ENCODE measurements around the gene LGALS7B. TPM values are rescaled to one million over a fixed set of nuclear protein-coding genes. Genes with fewer than 3 reads are reported as not detected.

LGALS7B gene
- total and polyA plus RNA-seq, 4 donors = 1.9 to 2.6 TPM; not detected in 2

DNA sequence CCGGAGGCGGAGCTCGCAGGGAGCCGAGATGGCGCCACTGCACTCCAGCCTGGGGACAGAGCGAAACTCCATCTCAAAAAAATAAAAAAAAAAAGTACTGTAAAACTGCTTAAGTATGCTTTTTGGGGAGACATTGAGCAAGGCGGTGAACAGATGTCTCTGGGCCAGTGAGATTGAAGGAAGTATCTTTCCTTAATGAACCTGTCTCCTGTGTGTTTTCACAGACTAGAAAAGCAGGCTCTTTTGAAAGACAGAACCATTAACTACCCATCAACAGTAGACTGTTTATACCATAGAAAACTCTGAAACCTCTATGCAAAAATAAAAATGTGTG lies 44.1 kb downstream of the LGALS7B start:
- peaks cover 53% of the 10 kb centered on the region for H3K36me3 ChIP-seq (ENCODE audit: control insufficient read depth, insufficient read depth, low read length)
- H3K4me3 ChIP-seq (ENCODE audit: low read depth, low read length) = no peak overlapping the region
- H3K27ac ChIP-seq (ENCODE audit: low read depth, low read length) = no peak overlapping the region
- no peaks in the 10 kb centered on the region for H3K9me3 ChIP-seq (ENCODE audit: control insufficient read depth, insufficient read depth, low read length)
- peak in 1 of 6 donors; percentile 26 for DNase-seq (ENCODE audit: low read depth in 4 of 6, low spot score in 6 of 6)
- H3K4me1 ChIP-seq (ENCODE audit: control insufficient read depth, insufficient read depth, low read length) = peaks cover 21% of the 10 kb centered on the region
- WGBS (ENCODE audit: insufficient coverage) = 100% methylated on average over 2 of the region's 7 CpGs
- no peaks in the 10 kb centered on the region for H3K27me3 ChIP-seq (ENCODE audit: control insufficient read depth, insufficient read depth, low read length)

DNA sequence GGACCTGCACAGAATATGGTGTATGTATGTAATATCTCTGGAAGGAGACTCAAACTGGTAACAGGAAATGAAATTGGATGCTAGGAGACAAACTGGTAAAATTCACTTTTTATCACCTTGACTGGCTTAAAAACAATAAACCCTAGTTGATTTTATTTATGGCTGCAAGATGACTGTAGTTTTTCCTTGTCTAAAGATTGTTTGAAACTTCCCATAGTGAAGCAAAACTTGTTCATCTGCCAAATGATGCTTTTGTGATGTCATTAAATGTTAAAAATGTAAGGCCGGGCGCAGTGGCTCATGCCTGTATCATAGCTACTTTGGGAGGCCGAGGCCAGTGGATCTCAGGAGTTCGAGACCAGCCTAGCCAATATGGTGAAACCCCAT lies 45.1 kb downstream of the LGALS7B start:
- WGBS (ENCODE audit: insufficient coverage) = no CpG with 5 or more reads among the region's 4 CpGs
- Histone ChIP-seq H3K9me3 (ENCODE audit: control insufficient read depth, insufficient read depth, low read length) (no peaks in the 10 kb centered on the region), H3K36me3 (ENCODE audit: control insufficient read depth, insufficient read depth, low read length) (peaks cover 55% of the 10 kb centered on the region), H3K4me3 (ENCODE audit: low read depth, low read length) (no peak overlapping the region), H3K4me1 (ENCODE audit: control insufficient read depth, insufficient read depth, low read length) (peaks cover 21% of the 10 kb centered on the region), H3K27ac (ENCODE audit: low read depth, low read length) (no peak overlapping the region), H3K27me3 (ENCODE audit: control insufficient read depth, insufficient read depth, low read length) (no peaks in the 10 kb centered on the region)
- no peak for DNase-seq (ENCODE audit: low read depth in 4 of 6, low spot score in 6 of 6)

DNA sequence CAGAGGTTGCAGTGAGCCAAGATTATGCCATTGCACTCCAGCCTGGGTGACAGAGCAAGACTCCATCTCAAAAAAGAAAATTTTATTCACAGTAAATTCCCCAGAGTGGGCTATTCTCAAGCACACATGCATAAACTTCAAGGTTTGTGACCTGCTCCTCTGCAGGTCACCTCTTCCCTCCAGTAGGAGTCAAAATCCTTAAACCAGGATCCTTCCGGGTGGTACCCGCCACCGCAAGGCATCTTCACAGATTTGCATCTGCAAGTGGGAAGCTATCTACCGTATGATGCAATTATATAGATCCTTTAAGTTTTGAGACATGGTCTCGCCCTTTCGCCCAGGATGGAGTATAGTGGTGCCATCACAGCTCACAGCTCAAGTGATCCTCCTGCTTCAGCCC lies 45.6 kb downstream of the LGALS7B start:
- Histone ChIP-seq H3K9me3 (ENCODE audit: control insufficient read depth, insufficient read depth, low read length) (no peaks in the 10 kb centered on the region), H3K4me1 (ENCODE audit: control insufficient read depth, insufficient read depth, low read length) (peaks cover 21% of the 10 kb centered on the region), H3K27ac (ENCODE audit: low read depth, low read length) (no peak overlapping the region), H3K27me3 (ENCODE audit: control insufficient read depth, insufficient read depth, low read length) (no peaks in the 10 kb centered on the region), H3K4me3 (ENCODE audit: low read depth, low read length) (no peak overlapping the region), H3K36me3 (ENCODE audit: control insufficient read depth, insufficient read depth, low read length) (peaks cover 55% of the 10 kb centered on the region)
- 86% methylated on average over 3 of the region's 6 CpGs for WGBS (ENCODE audit: insufficient coverage)
- DNase-seq (ENCODE audit: low read depth in 4 of 6, low spot score in 6 of 6) = no peak

DNA sequence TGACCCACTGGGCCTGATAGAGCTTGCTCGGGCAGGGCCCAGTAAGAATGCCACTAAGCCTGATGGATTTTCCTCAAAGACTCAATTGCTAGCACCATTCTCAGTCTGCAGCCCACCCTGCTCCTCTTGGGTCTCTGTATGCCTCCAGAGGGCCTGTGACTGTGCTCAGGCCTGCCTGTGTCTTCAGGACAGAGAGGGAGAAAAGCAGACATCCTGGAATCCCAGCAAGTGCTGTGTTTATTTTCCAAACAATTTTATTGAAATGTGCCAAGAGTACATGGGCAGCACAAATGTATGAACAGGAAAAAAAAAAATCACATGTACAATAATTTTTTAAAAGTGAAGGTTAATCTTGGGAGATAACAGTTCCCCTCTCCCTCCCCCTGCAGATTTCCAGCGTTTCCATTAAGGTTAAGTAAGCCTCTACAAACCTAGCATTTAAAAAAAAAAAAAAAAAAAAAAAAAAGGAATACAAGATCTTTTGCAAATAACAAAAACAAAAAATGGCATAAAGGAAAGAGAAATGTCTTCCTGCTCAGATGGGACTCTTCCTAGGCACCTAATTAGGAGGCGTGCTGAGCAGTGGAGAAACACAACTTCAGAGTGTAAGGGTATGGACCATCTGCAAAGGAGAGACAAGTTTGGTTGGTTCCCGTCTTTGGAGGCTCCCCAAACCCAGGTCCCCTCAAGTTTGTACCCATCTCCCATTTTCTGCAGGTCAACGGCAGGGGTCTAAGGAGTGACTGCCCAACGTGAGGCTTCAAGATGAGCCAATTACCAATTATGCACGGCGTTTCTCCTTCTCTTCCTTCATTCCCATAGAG lies 47.4 kb downstream of the LGALS7B start:
- Histone ChIP-seq H3K4me3 (ENCODE audit: low read depth, low read length) (no peak overlapping the region), H3K4me1 (ENCODE audit: control insufficient read depth, insufficient read depth, low read length) (peaks cover 10% of the 10 kb centered on the region), H3K36me3 (ENCODE audit: control insufficient read depth, insufficient read depth, low read length) (peaks cover 62% of the 10 kb centered on the region), H3K9me3 (ENCODE audit: control insufficient read depth, insufficient read depth, low read length) (no peaks in the 10 kb centered on the region), H3K27me3 (ENCODE audit: control insufficient read depth, insufficient read depth, low read length) (no peaks in the 10 kb centered on the region), H3K27ac (ENCODE audit: low read depth, low read length) (no peak overlapping the region)
- 83% methylated on average over 6 of the region's 8 CpGs for WGBS (ENCODE audit: insufficient coverage)
- no peak for DNase-seq (ENCODE audit: low read depth in 4 of 6, low spot score in 6 of 6)

DNA sequence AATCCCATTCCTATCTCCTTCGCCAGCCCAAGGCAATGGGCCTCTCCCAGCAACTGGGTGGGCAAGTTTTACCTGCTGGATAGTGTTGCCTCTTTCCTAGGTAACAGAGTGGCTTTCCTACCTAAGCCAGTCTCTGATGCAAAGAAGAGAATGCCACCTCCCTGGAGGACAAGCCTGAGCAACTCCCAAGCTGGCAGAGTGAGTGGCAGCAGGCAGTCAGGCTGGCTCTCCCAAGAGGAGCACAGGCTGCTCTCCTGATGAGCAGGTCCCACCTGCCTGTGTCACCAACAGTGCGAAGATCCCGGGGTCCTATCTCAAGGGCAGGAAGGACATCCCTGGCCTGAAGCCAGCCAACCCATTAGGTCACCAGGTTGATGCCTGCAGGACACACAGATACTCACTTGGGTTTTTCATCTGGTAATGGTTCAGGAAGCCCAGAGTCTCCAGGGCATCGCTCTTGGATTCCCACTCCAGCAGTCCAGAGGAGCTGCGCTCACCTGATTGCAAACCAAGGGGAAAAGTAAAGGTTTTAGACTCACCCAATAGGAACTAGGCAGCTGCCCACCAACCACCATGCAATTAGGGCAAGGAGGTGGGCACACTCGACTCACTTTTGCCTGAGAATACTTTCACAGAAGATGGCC lies 48.1 kb downstream of the LGALS7B start:
- Histone ChIP-seq H3K4me3 (ENCODE audit: low read depth, low read length) (no peak overlapping the region), H3K9me3 (ENCODE audit: control insufficient read depth, insufficient read depth, low read length) (no peaks in the 10 kb centered on the region), H3K27me3 (ENCODE audit: control insufficient read depth, insufficient read depth, low read length) (no peaks in the 10 kb centered on the region), H3K36me3 (ENCODE audit: control insufficient read depth, insufficient read depth, low read length) (peaks cover 68% of the 10 kb centered on the region), H3K4me1 (ENCODE audit: control insufficient read depth, insufficient read depth, low read length) (peaks cover 7% of the 10 kb centered on the region), H3K27ac (ENCODE audit: low read depth, low read length) (no peak overlapping the region)
- no peak for DNase-seq (ENCODE audit: low read depth in 4 of 6, low spot score in 6 of 6)
- WGBS (ENCODE audit: insufficient coverage) = 95% methylated on average over 5 of the region's 6 CpGs

DNA sequence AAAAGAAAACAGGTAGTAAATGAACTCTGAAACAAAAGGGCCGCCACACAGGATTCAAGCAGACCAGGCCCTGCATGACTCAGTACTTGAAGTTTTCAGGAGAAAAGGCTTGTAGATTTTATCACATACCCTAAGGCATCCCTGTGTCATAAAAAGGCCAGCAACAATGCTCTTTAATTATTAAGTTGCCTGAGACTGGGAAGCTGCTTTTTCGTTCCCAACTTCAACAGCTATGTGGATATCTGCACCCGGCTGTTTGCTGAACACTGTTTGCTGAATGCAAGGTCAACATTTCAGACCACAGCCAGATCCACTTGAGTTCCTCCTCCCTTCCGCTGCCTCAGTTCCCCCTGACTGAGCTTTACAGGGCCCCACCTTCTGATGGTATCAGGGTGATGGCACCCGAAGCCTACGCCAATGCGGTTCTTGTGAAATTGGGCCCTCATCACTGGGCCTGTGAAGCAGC lies 48.7 kb downstream of the LGALS7B start:
- no peaks in the 10 kb centered on the region for H3K9me3 ChIP-seq (ENCODE audit: control insufficient read depth, insufficient read depth, low read length)
- no peak overlapping the region for H3K4me3 ChIP-seq (ENCODE audit: low read depth, low read length)
- H3K4me1 ChIP-seq (ENCODE audit: control insufficient read depth, insufficient read depth, low read length) = peaks cover under 1% of the 10 kb centered on the region
- 97% methylated on average over 7 of the region's 7 CpGs for WGBS (ENCODE audit: insufficient coverage)
- no peak overlapping the region for H3K27ac ChIP-seq (ENCODE audit: low read depth, low read length)
- no peak for DNase-seq (ENCODE audit: low read depth in 4 of 6, low spot score in 6 of 6)
- no peaks in the 10 kb centered on the region for H3K27me3 ChIP-seq (ENCODE audit: control insufficient read depth, insufficient read depth, low read length)
- H3K36me3 ChIP-seq (ENCODE audit: control insufficient read depth, insufficient read depth, low read length) = peaks cover 74% of the 10 kb centered on the region

DNA sequence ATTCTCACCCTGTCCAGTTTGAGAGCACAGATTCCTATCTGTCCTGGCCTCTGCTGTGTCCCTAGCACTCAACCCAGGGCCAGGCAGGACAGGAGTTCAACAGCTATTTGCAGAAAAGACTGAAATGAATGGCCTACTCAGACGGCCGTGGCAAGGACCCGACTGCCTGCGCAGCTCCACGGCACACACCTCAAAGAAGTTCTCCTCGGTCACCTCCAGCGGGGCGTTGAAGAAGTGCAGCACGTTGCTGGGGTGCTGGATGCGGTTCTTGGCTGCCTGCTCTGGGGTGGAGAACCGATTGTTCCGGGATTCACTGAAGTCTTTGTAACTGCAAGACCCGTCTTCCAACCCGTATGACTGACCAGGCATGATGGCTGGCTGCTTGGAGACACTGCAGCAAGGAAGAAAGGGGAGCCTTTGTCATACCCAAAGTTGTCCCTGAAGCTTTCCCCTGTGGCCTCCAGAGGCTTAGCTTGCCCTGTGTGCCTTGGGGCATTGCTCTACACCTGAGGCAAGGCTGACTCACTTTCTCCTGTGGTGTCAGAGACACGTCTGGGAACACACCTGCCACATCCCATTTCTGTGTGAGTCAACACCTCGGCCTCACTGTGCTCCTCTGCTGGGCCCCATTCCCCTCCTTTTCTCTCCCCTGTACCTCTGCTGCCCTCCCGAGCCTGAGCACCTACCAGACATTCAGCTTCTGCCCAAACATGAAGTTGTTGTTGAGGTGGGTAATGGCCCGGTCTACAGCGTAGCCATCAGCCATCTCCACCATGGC lies 49.4 kb downstream of the LGALS7B start:
- Histone ChIP-seq H3K9me3 (ENCODE audit: control insufficient read depth, insufficient read depth, low read length) (no peaks in the 10 kb centered on the region), H3K36me3 (ENCODE audit: control insufficient read depth, insufficient read depth, low read length) (peaks cover 81% of the 10 kb centered on the region), H3K4me3 (ENCODE audit: low read depth, low read length) (no peak overlapping the region), H3K27ac (ENCODE audit: low read depth, low read length) (no peak overlapping the region), H3K27me3 (ENCODE audit: control insufficient read depth, insufficient read depth, low read length) (no peaks in the 10 kb centered on the region), H3K4me1 (ENCODE audit: control insufficient read depth, insufficient read depth, low read length) (no peaks in the 10 kb centered on the region)
- no peak for DNase-seq (ENCODE audit: low read depth in 4 of 6, low spot score in 6 of 6)
- WGBS (ENCODE audit: insufficient coverage) = 94% methylated on average over 16 of the region's 19 CpGs

DNA sequence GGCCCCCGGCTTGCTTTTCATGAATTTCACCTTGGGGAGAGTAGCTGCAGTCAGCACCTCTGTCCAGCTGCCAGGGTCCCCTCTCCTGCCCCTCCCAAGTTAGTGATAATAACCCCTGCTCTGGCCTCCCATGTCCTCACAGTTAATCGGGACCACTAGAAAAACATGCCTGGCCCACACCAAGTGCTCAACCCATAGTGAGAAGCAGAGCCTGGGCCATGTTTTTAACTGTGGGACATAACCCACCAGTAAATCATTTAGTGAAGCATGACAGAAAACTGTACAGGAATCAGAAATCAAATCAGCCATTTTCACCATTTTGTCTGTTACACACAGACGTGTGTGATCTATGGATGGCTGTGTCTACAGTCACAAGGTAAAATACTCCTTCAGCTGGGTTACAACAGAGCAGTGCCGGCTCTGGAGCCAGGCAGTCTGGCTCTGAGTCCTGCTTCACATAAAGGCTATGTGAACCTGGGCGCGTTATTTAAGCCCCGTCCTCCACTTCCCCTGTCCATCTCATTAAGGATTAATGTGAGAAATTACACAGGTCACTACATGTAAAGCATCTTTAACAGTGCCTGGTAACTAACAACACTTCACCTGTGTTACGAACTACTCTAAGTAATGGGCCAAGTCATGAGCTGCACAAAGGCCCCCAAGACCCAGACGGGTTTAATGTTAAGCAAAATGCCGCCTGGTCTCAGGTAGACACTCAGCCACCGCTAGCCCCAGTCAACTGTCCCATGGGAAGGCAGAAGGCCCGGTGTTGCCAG lies 50.2 kb downstream of the LGALS7B start:
- no peaks in the 10 kb centered on the region for H3K4me1 ChIP-seq (ENCODE audit: control insufficient read depth, insufficient read depth, low read length)
- no peak overlapping the region for H3K4me3 ChIP-seq (ENCODE audit: low read depth, low read length)
- 94% methylated on average over 10 of the region's 12 CpGs for whole genome bisulfite sequencing (ENCODE audit: insufficient coverage)
- no peaks in the 10 kb centered on the region for H3K27me3 ChIP-seq (ENCODE audit: control insufficient read depth, insufficient read depth, low read length)
- H3K27ac ChIP-seq (ENCODE audit: low read depth, low read length) = no peak overlapping the region
- DNase-seq (ENCODE audit: low read depth in 4 of 6, low spot score in 6 of 6) = no peak
- H3K36me3 ChIP-seq (ENCODE audit: control insufficient read depth, insufficient read depth, low read length) = peaks cover 88% of the 10 kb centered on the region
- no peaks in the 10 kb centered on the region for H3K9me3 ChIP-seq (ENCODE audit: control insufficient read depth, insufficient read depth, low read length)

All from spinal cord (tissue), 10 donors.